Thoracic aorta (tissue), 2 donors: ENCODE measurements around the gene FMNL2. TPM values are rescaled to one million over a fixed set of nuclear protein-coding genes. Genes with fewer than 3 reads are reported as not detected.

Experiments
- ATAC-seq: fragments of 150-250 bp; one replicate; pipeline ENCODE4 v1.8.0; 2017; ENCODE audit warnings: low read depth; ENCODE audit not compliant: insufficient number of reproducible peaks, low FRiP score
- DNase-seq: peaks from one replicate; pipeline ENCODE4 v3.0.0-alpha.2; 2020; ENCODE audit warnings: low spot score
- H3K27ac ChIP-seq, 2 donors: fragments of 200-600 bp; sonication (generic); 1 replicate in 1 of 2; 2 replicates in 1 of 2; pipeline ENCODE4 v1.5.1; 2016; ENCODE audit warnings: mild to moderate bottlenecking in 2 of 2, moderate library complexity in 2 of 2
- H3K27me3 ChIP-seq: fragments of 200-600 bp; sonication (generic); replicated peaks from 2 replicates; pipeline ENCODE4 v1.6.0; 2016; ENCODE audit warnings: mild to moderate bottlenecking; ENCODE audit not compliant: insufficient read depth
- H3K36me3 ChIP-seq: fragments of 200-600 bp; sonication (generic); one replicate; pipeline ENCODE4 v1.5.1; 2016
- H3K4me1 ChIP-seq, 2 donors: fragments of 200-600 bp; sonication (generic); 1 replicate in 1 of 2; 2 replicates in 1 of 2; pipeline versions ENCODE4 v1.5.1 to v1.6.0; 2016; ENCODE audit warnings: low read depth in 2 of 2, mild to moderate bottlenecking in 1 of 2; ENCODE audit not compliant: control insufficient read depth in 1 of 2
- H3K4me3 ChIP-seq: fragments of 200-600 bp; sonication (generic); 2 replicates; pipeline ENCODE4 v1.5.1; 2016; ENCODE audit warnings: mild to moderate bottlenecking
- H3K9me3 ChIP-seq: fragments of 200-600 bp; sonication (generic); 2 replicates; pipeline ENCODE4 v1.5.1; 2016
- CTCF ChIP-seq: fragments of 200-600 bp; sonication (generic); IDR thresholded peaks from one replicate; pipeline ENCODE4 v1.5.1; 2019; ENCODE audit warnings: antibody characterized with exemption
- total RNA-seq, 2 donors: library from RNA; depleted of rRNA; stranded (reverse); fragments of >200 nt; gene quantifications; one replicate each; pipeline versions ENCODE4 v1.1.0 to v1.2.3, GENCODE V29; 2016

FMNL2 gene
- total RNA-seq, 2 donors from 2014 or later, result 30.6 to 87.0 TPM

GRCh38 chr2:152623076-152623740, 288.2 kb downstream of the FMNL2 start:
- Histone ChIP-seq H3K27ac (no peak overlapping the region), H3K9me3 (no peaks in the 10 kb centered on the region), H3K4me3 (no peak overlapping the region), H3K27me3 (no peaks in the 10 kb centered on the region), H3K4me1 (peaks cover 0 to 8% of the 10 kb centered on the region in 2 donors), H3K36me3 (peaks cover 5% of the 10 kb centered on the region)
- no peak for TF ChIP-seq CTCF
- ATAC-seq (no peak), DNase-seq (no peak)

- no peaks in the 10 kb centered on the region for H3K9me3 ChIP-seq
- ATAC-seq (no peak), DNase-seq (no peak)
- no peak overlapping the region for H3K27ac ChIP-seq
- no peak for TF ChIP-seq CTCF
- H3K4me3 ChIP-seq, result no peak overlapping the region
- H3K4me1 ChIP-seq, result peaks cover 0 to 8% of the 10 kb centered on the region in 2 donors
- no peaks in the 10 kb centered on the region for H3K27me3 ChIP-seq
- peaks cover 5% of the 10 kb centered on the region for H3K36me3 ChIP-seq
These were observed 288.8 kb downstream of the FMNL2 start for GRCh38 chr2:152623775-152624174.

- no peak for TF ChIP-seq CTCF
- Histone ChIP-seq H3K4me3 (no peak overlapping the region), H3K9me3 (no peaks in the 10 kb centered on the region), H3K27me3 (no peaks in the 10 kb centered on the region), H3K27ac (no peak overlapping the region), H3K36me3 (peaks cover 6% of the 10 kb centered on the region), H3K4me1 (peaks cover 0 to 8% of the 10 kb centered on the region in 2 donors)
- ATAC-seq (no peak), DNase-seq (no peak)
These were observed 289.8 kb downstream of the FMNL2 start for GRCh38 chr2:152624805-152625204.

- no peaks in the 10 kb centered on the region for H3K9me3 ChIP-seq
- TF ChIP-seq CTCF, result no peak
These were observed 292.0 kb downstream of the FMNL2 start for GRCh38 chr2:152626911-152627339.

DNA sequence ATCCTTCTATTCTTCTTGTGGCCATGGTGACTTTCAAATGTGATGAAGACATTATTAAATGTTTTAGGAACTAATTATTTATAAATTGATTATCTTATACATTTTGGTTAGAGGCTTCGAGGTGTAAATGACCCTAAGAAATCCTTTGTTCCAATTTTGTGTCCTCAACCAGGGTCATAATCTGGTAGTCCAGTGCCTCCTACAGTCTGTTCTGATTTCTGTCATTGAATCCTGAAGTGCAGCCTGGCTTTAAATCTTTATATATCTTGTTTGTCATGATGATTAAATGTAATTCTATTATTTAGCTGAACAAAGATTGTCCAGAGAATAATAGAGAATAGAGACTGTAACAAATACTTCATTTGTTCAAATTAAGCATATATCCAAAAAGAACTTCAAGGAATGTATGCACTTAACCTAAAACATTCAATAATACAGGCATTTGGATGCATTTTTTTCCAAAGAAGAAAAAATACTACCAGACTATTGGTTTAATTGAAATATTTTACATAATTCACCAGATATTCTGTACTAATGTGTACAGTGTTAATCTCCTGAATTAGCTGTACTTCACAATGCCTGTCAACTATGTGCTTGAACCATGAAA, 292.5 kb downstream of the FMNL2 start:
- Histone ChIP-seq H3K4me3 (no peak overlapping the region), H3K9me3 (no peaks in the 10 kb centered on the region), H3K36me3 (peaks cover 19% of the 10 kb centered on the region), H3K27me3 (no peaks in the 10 kb centered on the region), H3K27ac (peak overlapping the region in 1 of 2 donors; percentile 43), H3K4me1 (peaks cover 0 to under 1% of the 10 kb centered on the region in 2 donors)
- DNase-seq (no peak), ATAC-seq (no peak)
- TF ChIP-seq CTCF, result peak; percentile 62

More at GRCh38 chr2:152626911-152627339, 292.0 kb downstream of the FMNL2 start:
- H3K4me1 ChIP-seq, result peaks cover 0 to 6% of the 10 kb centered on the region in 2 donors
- H3K36me3 ChIP-seq, result peaks cover 14% of the 10 kb centered on the region
- peak overlapping the region in 1 of 2 donors; percentile 43 for H3K27ac ChIP-seq
- no peak overlapping the region for H3K4me3 ChIP-seq
- DNase-seq (no peak), ATAC-seq (no peak)
- H3K27me3 ChIP-seq, result no peaks in the 10 kb centered on the region
